ENCODE data around the gene CLRN1. TPM values are rescaled to one million over a fixed set of nuclear protein-coding genes. Genes with fewer than 3 reads are reported as not detected.

Gene CLRN1
- total RNA-seq, 1 experiment from 2014 or later, result not detected

DNA sequence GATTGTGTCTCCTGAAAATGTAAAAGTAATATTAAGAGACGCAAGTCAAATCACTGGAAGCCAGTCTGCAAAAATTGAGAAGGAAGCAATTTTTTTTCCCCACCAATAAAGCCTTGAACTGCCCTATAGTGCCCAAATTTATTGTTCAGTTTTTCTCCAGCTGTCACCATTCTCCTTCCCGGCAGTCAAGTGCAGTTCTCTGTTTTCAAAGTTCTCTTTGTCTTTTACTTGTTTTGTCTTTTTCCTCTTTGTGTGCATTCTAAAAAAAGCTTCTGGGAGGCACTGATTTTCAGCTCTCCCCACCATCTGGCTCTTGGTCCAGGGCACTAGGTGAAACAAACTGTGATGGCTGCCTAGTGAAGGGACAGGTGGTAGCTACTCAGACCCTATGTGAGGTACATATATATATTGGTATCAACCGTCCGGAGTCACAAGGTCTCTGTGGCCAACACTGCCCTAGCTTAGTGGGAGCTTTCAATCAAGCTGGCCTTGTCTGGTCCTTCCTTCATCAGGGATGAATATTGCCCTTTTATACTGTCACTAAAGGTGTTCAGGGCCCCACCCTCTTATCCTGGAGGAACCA is 6.1 kb upstream of the CLRN1 start:
- DNase-seq (ENCODE audit: extremely low read depth, low read depth), result no peak

DNA sequence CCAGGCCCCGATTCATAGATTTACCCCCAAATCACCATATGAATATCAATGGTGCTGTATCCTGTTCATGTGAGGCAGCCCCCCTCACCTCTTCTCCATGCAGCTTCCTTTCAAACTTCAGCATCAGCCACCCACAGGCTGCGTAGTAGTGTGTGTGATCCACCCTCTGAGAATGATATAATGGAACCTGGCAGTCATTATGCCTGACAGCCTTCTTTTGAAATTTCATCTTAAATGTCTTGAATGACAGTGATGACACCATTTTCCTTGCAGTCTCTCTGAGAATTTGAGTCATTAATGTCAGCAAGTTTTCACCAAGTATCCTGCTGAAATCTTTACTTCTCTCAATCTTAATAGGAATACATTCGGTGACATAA is 3.5 kb upstream of the CLRN1 start:
- no peak for DNase-seq (ENCODE audit: extremely low read depth, low read depth)

DNA sequence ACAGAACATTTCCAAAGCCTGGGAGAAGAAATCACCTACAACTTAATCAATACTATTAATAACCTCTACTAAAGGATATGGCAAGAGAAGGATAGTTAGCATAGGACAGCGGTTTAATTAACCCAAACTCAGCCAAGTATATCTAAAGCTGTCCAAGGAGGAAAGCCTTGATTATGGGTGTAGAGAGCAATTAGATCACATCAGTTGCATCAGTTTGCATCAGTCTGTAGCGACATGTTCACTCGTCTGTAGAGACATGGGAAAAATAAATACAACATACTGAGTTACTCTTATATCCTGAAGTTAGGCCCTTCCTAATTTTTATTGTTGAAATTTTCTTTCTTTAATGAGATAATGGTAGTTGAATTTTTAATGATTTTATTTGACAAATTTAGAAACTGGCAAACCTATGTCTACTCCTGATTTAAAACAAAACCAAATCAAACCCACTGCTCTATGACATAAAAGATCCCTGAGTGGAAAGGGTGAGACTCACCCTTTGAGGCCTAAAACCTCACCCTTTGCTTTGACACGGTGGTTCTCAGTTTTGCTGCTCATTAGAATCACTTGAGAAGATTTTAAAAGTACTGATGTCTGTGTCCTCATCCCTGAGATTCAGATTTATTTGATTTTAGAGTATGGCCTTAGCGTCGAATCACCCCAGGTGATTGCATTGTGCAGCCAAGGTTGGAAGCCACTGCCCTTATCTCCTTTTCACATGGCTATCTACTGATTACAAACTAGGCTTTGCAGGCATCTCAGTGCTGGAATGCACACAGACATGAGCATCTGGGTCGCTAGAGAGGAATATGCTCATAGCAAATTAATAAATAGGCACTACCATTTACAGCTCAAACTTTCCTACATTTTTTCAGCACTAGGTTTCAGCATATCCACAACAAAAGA is 2.8 kb upstream of the CLRN1 start:
- peak; percentile 23 for DNase-seq (ENCODE audit: extremely low read depth, low read depth)

DNA sequence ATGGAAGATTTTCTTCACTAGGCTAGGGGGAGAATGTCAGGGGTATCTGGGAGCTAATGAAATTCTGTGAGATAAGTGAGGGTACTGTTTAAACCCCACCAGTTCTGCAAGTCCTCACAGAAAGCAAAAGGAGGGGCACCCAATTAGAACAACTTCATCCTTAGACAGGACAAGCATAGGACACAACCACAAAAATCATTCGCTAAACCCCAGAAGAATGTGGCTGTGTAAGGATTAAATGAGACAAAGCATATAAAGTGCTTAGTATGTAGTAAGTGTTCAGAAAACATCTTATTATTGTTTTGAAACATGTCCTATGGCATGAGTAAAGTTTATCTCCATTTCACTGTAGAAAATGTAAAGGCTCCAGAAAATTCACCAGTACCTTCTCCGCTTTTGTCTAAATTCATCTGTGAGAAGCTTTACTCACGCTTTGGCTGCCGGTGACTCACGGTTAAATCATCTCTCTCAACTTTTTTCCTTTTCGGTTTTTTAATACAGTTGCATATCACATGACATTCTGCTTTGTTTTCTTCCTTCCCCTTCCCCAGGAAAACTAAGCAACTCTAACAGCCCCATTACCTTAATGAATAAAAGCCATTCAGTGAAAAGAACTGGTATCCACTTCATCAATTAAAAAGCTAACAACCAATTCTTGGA is 1.7 kb downstream of the CLRN1 start:
- DNase-seq (ENCODE audit: extremely low read depth, low read depth), result no peak

DNA sequence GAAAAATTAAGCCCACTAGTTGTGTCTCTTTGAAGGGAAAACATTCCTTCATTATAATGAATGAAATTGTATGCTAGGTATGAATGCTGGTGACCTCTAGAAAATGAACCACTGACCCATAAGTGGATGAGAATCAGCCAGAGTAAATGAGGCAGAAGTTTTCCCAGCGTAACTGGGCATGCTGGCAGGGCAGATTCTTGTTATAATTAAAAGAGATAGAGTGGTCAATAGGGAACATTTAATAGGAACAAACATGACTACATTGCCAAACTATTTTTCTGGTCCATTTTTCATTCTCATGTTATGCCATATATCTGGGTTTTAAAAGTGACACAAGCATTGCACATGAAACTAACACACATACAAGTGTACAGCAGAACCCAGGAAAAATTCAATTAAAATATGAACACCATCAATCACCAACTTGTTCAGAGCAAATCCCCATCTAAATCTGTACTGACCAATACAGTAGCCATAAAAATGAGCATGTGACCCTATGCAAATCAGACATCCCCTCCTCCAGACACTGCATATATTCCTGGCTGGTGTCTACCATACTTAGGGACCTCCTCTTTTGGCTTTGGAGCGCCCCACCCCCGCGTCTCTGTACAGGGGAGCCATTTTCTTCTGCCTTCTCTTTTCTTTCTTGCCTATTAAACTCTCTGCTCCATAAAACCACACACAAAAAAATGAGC is 4.0 kb downstream of the CLRN1 start:
- DNase-seq (ENCODE audit: extremely low read depth, low read depth), result no peak

DNA sequence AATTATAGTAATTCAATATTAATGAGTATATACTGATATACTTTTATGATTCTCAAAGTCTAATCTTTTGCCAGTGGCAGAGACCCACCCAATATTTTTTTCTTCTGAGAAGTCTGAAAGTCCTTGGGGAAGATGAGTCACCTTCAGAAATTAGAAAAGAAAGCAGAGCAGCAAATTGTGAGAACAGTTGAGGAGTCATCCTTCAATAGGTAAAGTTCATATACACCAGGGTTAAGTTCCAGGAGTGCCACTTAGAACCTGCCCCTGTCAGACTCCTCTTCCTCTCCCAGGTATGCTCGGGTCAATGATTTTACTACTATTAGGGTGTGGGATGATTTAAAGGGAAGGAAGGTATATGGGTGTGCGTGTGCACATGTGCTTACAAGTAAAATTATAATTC is 7.1 kb downstream of the CLRN1 start:
- DNase-seq (ENCODE audit: extremely low read depth, low read depth), result no peak

DNA sequence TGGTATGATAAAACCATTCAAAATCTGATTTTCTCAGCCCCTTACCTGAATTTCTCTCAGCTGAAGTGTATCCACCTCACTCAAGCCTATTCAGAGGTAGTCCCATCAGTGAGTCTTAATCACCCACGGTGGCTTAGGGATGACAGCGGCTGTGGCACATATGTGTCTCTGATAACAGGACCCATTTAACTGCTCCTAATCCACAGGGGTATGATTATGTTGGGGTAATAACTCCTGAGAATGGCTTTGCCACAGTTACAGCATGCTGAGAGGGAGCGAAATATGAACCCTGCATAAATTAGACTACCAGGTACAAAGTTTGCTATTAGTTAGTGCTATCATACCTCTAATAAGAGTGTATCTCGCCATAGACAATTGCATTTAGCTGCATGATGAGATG is 10.6 kb downstream of the CLRN1 start:
- DNase-seq (ENCODE audit: extremely low read depth, low read depth), result no peak

DNA sequence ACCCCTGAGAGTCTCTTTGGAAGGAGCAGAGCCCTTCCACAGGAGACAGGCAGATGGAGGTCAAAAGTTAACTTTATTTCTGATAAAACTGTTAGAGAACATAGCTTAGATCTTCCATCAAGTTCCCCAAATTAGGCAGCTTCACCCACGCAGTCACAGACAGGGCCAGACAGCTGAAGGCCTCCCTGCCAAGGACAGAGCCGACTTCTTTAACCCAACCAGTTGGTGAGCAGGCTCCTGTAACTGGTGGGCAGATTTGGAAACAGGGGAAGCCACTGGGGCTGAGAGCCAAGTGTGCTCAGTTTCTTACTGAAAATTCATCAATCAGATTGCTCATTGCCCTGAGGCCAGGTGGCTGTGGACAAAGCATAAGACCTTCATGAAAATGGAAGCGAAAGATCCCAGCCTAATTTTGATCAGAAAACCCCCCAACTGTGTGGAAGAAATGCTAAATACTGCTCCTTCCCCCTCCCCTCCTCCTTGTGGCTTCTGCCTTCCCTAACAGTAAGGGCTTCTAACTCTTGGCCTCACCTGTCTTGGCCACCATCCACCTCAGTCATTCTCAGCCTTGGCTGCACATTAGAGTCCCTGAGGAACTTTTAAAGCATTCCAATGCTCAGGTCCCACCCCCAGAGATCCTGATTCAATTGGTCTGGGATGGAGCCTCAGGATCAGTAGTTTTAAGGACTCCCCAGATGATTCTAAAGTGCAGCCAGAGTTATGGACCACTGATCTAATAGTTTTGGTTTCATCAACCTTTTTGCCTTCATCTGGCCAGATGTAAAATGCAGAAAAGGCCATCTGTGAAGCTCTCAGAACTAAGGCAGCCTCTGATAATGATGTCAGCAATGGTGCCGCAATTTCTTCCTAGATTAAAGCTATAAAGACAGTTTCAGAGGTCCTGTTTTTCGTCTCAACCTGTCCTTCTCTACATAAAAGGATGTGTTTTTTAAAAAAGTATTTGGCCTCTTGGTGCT is 11.5 kb downstream of the CLRN1 start:
- no peak for DNase-seq (ENCODE audit: extremely low read depth, low read depth)

DNA sequence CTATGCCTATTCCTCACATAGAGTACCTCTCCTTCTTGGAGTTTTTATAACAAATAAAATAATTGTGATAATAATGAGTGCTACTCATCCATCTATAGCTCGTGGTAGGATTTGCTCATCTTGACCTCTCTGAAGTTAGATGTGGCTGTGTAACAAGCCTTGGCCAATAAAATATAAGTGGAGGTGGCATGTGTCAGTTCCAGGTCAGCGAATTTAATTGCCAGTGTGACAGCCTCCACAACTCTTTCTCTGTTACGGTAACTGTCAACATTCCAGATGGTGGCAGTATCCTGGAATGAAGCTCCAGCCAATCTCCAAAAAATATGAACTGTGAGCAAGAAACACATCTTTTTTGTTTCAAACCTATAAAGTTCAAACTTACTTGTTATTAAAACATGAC is 13.8 kb downstream of the CLRN1 start:
- DNase-seq (ENCODE audit: extremely low read depth, low read depth), result no peak

DNA sequence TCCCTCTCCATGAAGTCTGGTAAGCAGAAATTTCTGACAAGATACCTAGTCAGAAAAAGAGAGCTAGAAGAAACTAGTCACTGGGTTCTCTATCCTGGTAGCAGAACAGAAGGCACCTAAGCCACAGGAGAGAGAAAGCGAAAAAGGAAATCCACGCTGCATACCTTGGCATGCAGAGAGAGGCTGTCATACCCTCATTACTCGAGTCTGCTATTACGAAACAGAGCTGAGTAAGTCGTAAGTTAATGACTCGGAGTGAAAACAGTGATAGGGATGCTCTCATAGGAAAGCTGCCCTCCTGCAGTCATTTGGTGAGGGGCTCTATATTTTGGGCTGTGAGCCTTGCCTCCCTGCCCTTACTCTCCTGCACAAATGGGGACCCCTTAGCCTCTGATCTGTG is 16.2 kb downstream of the CLRN1 start:
- DNase-seq (ENCODE audit: extremely low read depth, low read depth), result peak; percentile 4

DNA sequence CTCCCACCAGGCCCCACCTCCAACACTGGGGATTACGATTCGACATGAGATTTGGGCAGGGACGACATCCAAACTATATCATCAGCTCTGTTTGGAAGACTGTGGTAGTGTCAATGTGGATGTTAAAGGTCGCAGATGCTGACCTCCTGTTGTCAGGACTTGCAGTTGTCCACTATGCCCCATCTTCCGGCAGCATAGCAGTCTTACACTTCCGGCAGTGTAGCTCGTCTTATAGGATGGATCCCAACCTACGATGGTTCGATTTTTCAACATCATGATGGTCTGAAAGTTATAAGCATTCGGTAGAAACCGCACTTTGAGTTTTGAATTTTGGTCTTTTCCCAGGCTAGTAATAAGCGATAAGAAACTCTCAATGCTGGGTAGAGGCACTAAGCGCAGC is 20.6 kb downstream of the CLRN1 start:
- no peak for DNase-seq (ENCODE audit: extremely low read depth, low read depth)

DNA sequence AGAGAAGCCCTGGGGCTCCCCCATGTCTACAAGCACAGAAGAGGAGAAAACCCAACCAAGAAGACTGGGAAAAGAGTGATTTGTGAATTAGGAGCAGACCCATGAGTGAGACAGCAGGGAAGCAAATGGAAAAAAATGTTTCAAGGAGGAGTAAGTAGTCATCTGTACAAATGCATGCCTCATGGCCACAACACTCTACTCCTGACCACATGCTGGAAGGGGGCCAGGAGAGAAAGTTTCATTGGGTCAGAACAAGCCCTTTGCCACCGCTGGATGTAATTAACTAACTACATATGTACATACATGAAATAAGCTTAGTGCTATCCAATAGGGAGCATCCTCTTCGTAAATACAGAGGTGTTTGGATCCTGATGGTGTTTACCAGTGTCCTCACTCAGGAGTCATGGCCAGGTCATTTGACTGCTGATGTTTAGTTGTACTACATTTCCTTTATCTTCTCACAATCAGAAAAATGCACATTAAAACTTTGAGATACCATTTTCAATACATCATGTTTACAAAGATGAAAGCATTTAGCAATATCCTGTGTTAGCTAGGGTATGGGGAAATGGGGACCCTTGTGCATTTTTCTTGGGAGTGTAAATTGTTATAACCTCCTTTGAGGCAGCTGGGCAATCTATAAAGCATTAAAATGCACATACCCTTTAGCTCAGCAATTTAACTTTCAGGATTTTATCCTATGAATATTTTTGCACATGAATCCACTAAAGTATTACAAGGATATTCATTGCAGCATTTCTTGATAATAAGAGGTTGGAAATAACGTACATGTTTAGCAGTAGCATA is 27.1 kb downstream of the CLRN1 start:
- DNase-seq (ENCODE audit: extremely low read depth, low read depth), result no peak

DNA sequence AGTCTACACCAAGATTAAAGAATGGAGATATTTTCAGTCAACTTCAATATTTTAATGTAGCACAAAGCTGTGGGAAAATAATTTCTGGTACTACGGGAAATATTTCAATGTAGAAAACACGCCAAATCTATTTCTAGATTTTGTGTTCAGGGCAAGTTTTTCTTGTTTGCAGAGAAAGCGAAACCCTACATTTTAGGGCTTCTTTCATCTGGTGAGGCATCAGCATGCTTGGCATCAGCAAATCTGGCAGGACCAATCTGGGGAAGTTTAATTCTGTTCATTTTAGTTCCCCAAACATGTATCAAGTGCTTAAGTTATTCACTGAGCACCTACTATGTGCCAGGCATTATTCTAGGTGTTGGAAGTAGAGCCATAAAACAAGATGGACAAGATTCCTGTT is 30.3 kb downstream of the CLRN1 start:
- DNase-seq (ENCODE audit: extremely low read depth, low read depth), result no peak

DNA sequence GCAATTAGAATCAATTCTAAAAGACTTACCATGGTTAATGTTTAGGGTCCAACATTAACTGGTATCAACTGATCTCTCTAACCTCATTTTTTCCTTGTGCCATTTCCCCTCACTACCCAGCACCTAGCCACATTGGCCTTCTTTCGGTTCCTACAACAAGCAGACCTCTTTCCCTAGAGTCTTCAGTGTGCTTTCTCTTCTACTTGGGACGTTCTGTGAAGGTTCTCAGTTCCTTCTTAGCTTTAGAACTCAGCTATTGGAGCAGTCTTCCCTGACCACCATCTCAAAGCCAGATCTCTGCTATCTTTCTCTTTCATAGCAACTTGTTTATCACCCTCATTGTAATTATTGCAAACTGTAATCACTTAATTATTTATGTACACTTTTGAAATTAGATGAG is 35.8 kb downstream of the CLRN1 start:
- DNase-seq (ENCODE audit: extremely low read depth, low read depth), result no peak

DNA sequence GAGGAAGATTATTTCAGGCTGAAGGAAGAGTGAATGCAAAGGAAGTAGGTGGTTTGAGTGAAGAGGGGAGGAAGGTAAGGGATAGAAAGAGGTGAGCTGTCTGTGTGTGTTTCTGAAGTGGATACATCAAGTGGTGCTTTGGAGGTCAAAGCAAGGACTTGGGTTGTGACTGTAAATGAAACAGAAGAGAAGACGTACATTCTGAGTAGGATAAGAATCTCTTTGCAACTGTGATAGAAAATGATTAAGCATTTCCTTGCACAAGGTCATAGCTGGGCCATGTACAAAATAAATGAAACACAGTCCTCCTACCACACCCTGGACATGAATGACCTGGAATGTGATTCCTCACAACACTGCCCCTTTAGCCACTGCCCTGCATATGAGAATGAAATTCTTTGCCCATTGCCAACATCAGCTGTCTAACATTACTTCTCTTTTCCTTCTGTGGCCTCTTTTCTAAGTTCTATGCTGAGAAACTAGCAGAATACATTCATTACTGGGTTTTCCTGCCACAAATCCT is 39.0 kb downstream of the CLRN1 start:
- DNase-seq (ENCODE audit: extremely low read depth, low read depth), result no peak

DNA sequence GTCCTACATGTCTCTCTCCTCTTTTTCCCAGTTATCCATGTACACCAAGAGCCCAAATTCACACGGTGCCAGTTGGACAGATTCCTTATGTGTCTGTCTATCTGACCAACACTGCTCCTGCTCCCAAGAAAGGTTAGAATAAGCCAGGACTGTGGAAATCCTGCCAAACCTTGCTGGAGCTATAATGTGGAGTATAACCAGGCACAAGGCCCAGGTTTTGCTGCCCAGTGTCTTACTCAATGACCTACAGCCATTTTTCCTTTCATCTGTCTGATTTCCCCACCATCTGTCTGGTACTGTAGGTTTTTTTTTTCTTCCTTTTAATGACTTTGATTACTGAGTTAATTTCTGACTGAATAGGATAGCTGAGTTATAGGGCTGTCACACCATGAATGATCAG is 40.8 kb downstream of the CLRN1 start:
- DNase-seq (ENCODE audit: extremely low read depth, low read depth), result no peak

DNA sequence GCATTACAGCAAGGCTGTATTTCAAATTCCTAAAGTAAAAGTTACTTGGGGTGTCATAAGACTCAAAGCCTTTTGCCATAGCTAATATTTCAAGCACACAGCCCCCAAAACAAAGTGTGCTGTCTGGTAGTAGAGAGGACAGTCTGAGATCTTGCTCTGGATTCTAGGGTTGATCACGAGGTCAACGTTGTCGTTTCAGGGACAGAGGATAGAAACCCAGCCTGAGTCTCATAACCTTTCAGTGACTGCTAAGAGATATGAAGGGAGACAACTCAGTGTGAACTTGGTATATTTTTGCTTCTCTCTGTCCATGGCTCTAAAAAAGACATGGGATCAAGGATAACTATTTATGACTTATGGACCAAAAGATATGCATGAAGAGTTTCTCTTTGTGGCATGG is 41.7 kb downstream of the CLRN1 start:
- DNase-seq (ENCODE audit: extremely low read depth, low read depth), result no peak

DNA sequence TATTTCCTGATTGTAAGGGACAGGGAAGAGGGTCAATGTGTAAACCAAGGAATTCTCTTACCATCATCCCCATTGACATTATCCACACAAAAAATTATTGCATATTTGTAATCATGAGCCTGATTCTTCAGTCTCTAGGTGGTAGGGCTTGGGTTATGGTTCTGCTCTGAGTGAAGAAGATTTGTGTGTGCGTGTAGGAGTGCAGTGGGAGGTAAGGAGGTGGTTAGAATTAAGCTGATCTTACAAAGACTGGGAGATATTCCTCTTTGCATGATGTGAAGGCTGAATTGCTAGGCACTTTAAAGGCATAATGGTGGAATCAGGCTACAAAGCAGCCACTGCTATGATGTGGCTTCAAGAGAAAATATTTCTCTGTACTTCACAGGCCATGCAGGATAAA is 44.3 kb downstream of the CLRN1 start:
- DNase-seq (ENCODE audit: extremely low read depth, low read depth), result no peak

DNA sequence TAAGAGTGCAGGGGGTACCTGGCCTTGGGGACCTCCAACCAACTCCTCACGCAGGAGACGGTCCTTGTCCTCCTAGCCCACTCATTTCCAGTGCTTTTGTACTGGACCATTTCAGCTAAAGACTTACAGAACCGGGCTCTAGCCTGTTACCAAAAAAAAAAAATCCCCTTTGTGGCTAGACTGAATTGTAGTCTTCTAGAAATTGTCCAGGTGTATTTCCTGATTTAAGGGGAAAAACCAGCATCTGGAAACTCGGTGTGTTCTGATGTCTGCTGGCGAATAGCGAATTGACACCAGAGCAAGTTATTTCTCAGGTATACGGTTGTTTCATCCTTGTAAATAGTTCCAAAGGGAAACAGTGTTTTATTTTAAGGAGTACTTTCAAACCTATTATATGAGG is 46.2 kb downstream of the CLRN1 start:
- no peak for DNase-seq (ENCODE audit: extremely low read depth, low read depth)

Data from NCI-H460 (cell line).